Left forelimb (tissue), 1 donor: ENCODE results near the gene USP7.

Source experiments
- DNase-seq: peaks from one replicate; pipeline ENCODE4 v3.0.0-alpha.2; 2018; ENCODE audit warnings: low spot score

Gene USP7

GRCh38 chr16:8861563-8862308 is 102.0 kb downstream of the USP7 start:
- DNase-seq: no peak

GRCh38 chr16:8859913-8860881 is 103.5 kb downstream of the USP7 start:
- DNase-seq: no peak

GRCh38 chr16:8858994-8859912 is 104.5 kb downstream of the USP7 start:
- DNase-seq: no peak

- no peak for DNase-seq
These were observed 107.7 kb downstream of the USP7 start for GRCh38 chr16:8855972-8856371.

GRCh38 chr16:8855051-8855786 is 108.5 kb downstream of the USP7 start:
- DNase-seq: no peak

- DNase-seq: no peak
These were observed 109.3 kb downstream of the USP7 start for GRCh38 chr16:8854298-8854948.

- DNase-seq: no peak
These were observed 110.1 kb downstream of the USP7 start for GRCh38 chr16:8853611-8854010.

GRCh38 chr16:8853150-8853549 is 110.6 kb downstream of the USP7 start:
- DNase-seq: no peak

GRCh38 chr16:8852534-8852933 is 111.2 kb downstream of the USP7 start:
- no peak for DNase-seq

- no peak for DNase-seq
These were observed 111.8 kb downstream of the USP7 start for GRCh38 chr16:8851761-8852403.

GRCh38 chr16:8850279-8850885 is 113.3 kb downstream of the USP7 start:
- DNase-seq: no peak

GRCh38 chr16:8849411-8850011 is 114.2 kb downstream of the USP7 start:
- DNase-seq: no peak

- DNase-seq: no peak
These were observed 114.7 kb downstream of the USP7 start for GRCh38 chr16:8848939-8849391.

GRCh38 chr16:8848231-8848938 is 115.3 kb downstream of the USP7 start:
- DNase-seq: no peak

GRCh38 chr16:8847623-8848022 is 116.1 kb downstream of the USP7 start:
- DNase-seq: no peak

GRCh38 chr16:8847145-8847544 is 116.6 kb downstream of the USP7 start:
- no peak for DNase-seq

GRCh38 chr16:8846401-8846932 is 117.2 kb downstream of the USP7 start:
- DNase-seq: no peak

GRCh38 chr16:8845699-8846298 is 117.9 kb downstream of the USP7 start:
- peak; percentile 60 for DNase-seq
